Effector CD8-positive, alpha-beta T cell (primary cell): ENCODE results near the gene TMEM163.
"Not testable (repeated sequence)": the region's sequence is repeated elsewhere in the genome, so short reads cannot be mapped to it uniquely, and the experiment has no call there.

ENCODE experiments used
- DNase-seq: peaks from one replicate; lab custom pipeline; 2025; lab: John Stamatoyannopoulos, UW

Gene TMEM163

GRCh38 chr2:134491022-134491421, 227.8 kb downstream of the TMEM163 start:
- no peak for DNase-seq

- DNase-seq = no peak
These were observed 228.2 kb downstream of the TMEM163 start for GRCh38 chr2:134490559-134490958.

GRCh38 chr2:134489732-134490384, 228.9 kb downstream of the TMEM163 start:
- DNase-seq = no peak

- DNase-seq = no peak
These were observed 235.9 kb downstream of the TMEM163 start for GRCh38 chr2:134482766-134483340.

- DNase-seq = no peak
These were observed 236.6 kb downstream of the TMEM163 start for GRCh38 chr2:134482131-134482723.

- no peak for DNase-seq
These were observed 239.0 kb downstream of the TMEM163 start for GRCh38 chr2:134479696-134480330.

GRCh38 chr2:134476982-134477381, 241.8 kb downstream of the TMEM163 start:
- not testable (repeated sequence) for DNase-seq

- no peak for DNase-seq
These were observed 248.1 kb downstream of the TMEM163 start for GRCh38 chr2:134470561-134471168.

GRCh38 chr2:134469516-134470115, 249.2 kb downstream of the TMEM163 start:
- DNase-seq = no peak

- DNase-seq = no peak
These were observed 250.0 kb downstream of the TMEM163 start for GRCh38 chr2:134468776-134469175.

- DNase-seq = no peak
These were observed 250.6 kb downstream of the TMEM163 start for GRCh38 chr2:134468164-134468563.

- no peak for DNase-seq
These were observed 252.7 kb downstream of the TMEM163 start for GRCh38 chr2:134466141-134466540.

- DNase-seq = no peak
These were observed 253.3 kb downstream of the TMEM163 start for GRCh38 chr2:134465228-134466105.

GRCh38 chr2:134463699-134464022, 255.1 kb downstream of the TMEM163 start:
- DNase-seq = no peak

- DNase-seq = no peak
These were observed 255.8 kb downstream of the TMEM163 start for GRCh38 chr2:134462791-134463698.

- no peak for DNase-seq
These were observed 256.5 kb downstream of the TMEM163 start for GRCh38 chr2:134462275-134462674.

- no peak for DNase-seq
These were observed 257.3 kb downstream of the TMEM163 start for GRCh38 chr2:134461511-134461910.

GRCh38 chr2:134460583-134460998, 258.2 kb downstream of the TMEM163 start:
- no peak for DNase-seq

- no peak for DNase-seq
These were observed 258.9 kb downstream of the TMEM163 start for GRCh38 chr2:134459706-134460406.

- no peak for DNase-seq
These were observed 259.9 kb downstream of the TMEM163 start for GRCh38 chr2:134458950-134459349.
